Tongue (tissue), 2 donors: Measurements from ENCODE around the gene FDX1. TPM values are rescaled to one million over a fixed set of nuclear protein-coding genes. Genes with fewer than 3 reads are reported as not detected.
"Not testable (repeated sequence)": the region's sequence is repeated elsewhere in the genome, so short reads cannot be mapped to it uniquely, and the experiment has no call there.

Source experiments
- DNase-seq: peaks from one replicate; pipeline ENCODE4 v3.0.0-alpha.2; 2015
- total RNA-seq: library from RNA; depleted of rRNA; stranded (reverse); fragments of >200 nt; gene quantifications from one replicate; pipeline ENCODE4 v1.2.3, GENCODE V29; 2014

The FDX1 gene
- total RNA-seq = 15.1 TPM

- DNase-seq = peak; percentile 94
These were observed at the start of gene FDX1 for GRCh38 chr11:110429731-110430266. Gene FDX1, plus strand, starts transcription at chr11:110429948. Its CDS starts 173 bp downstream, at chr11:110430121.

- no peak for DNase-seq
These were observed 48.7 kb upstream of the FDX1 start for GRCh38 chr11:110380836-110381622.

DNA sequence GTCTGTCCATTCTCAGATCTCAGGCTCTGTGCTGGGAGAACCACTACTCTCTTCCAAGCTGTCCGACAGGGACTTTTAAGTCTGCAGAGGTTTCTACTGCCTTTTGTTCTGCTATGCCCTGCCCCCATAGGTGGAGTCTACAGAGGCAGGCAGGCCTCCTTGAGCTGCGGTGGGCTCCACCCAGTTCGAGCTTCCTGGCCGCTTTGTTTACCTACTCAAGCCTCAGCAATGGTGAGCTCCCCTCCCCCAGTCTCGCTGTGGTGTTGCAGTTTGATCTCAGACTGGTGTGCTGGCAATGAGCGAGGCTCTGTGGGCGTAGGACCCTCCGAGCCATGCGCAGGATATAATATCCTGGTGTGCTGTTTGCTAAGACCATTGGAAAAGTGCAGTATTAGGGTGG lies 41.5 kb upstream of the FDX1 start:
- DNase-seq = not testable (repeated sequence)

DNA sequence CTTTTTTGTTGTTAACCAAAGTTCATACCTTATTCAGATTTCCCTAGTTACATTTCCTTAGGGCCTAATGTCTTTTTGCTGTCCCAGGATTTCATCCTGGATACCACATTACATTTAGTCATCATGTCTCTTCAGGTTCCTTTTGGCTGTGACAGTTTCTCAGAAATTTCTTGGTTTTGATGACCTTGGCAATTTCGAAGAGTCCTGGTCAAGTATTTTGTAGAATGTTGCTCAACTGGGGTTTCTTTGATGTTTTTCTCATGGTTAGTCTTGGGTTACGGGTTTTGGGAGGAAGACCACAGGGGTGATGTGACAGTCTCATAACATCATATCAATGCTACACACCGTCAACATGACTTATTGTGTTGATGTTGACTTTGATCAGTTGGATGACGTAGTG lies 39.8 kb upstream of the FDX1 start:
- no peak for DNase-seq

DNA sequence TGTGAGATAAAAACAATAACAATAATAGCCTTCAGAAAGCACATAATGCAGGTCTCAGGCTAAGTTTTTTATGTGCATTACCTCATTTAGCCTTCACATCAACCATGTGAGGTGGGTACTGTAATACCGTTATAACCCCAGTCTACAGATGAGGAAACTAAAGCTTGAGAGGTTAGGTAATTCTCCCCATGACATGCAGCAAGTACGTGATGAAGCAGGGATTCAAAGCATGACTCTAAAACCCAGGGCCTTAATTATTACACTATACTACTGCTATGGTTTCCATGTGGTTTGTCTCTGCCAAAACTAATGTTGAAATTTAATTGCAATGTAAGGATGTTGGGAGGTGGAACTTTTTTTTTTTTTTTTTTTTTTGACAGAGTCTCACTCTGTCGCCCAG lies 37.7 kb upstream of the FDX1 start:
- no peak for DNase-seq

DNA sequence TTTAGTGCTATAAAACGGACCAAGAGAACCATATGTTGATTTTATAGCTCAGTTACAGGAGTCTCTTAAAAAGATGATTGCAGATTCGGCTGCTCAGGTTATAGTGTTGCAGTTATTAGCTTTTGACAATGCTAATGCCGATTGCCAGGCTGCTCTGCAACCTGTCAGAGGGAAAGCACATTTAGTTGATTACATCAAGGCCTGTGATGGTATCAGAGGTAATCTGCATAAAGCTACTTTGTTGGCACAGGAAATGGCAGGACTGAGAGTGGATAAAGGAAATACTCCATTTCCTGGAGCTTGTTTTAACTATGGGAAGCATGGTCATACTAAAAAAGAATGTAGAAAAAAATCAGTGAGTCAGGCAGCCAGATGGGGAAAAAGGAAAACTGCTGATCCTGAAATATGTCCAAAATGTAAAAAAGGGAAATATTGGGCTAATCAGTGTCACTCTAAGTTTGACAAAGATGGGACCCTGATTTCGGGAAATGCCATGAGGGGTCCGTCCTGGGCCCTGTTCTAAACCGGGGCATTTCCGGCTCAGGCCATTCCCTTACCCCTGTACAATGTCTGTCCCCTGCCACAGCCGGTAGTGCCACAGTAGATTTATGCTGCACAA lies 32.0 kb upstream of the FDX1 start:
- DNase-seq = not testable (repeated sequence)

- DNase-seq = not testable (repeated sequence)
These were observed 26.2 kb upstream of the FDX1 start for GRCh38 chr11:110403585-110403984.

DNA sequence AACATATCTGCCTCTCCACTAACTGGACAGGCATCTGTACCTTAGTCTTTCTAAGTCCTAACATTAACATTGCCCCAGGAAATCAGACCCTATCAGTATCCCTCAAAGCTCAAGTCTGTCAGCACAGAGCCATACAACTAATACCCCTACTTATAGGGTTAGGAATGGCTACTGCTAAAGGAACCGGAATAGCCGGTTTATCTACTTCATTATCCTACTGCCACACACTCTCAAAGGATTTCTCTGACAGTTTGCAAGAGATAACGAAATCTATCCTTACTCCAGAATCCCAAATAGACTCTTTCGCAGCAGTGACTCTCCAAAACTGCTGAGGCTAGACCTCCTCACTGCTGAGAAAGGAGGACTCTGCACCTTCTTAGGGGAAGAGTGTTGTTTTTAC lies 24.1 kb upstream of the FDX1 start:
- not testable (repeated sequence) for DNase-seq

GRCh38 chr11:110407315-110407714 lies 22.4 kb upstream of the FDX1 start:
- DNase-seq = no peak

- no peak for DNase-seq
These were observed 20.6 kb upstream of the FDX1 start for GRCh38 chr11:110409174-110409573.

GRCh38 chr11:110410651-110411050 lies 19.1 kb upstream of the FDX1 start:
- DNase-seq = no peak

DNA sequence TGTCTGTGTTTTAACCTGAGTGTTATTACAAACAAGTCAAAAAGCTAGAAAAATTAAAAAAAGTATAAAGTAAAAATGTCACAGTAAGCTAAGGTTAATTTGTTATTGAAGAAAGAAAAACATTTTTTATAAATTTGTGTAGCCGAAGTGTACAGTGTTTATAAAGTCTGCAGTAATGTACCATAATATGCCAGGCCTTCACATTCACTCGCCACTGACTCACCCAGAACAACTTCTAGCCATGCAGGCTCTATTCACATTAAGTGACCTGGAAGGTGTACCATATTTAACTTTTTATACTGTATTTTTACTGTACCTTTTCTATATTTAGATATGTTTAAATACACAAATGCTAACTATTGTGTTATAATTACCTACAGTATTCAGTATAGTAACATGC lies 14.7 kb upstream of the FDX1 start:
- DNase-seq = no peak

DNA sequence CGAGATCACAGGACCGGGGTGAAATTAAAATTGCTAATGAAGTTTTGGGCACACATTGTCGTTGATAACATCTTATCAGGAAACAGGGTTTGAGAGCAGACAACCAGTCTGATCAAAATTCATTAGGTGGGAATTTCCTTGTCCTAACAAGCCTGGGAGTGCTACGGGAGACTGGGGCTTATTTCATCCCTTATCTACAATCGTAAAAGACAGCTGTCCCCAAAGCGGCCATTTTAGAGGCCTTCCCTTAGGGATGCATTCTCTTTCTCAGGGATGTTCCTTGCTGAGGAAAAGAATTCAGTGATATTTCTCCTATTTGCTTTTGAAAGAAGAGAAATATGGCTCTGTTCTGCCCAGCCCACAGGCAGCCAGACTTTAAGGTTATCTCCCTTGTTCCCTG lies 8.1 kb upstream of the FDX1 start:
- not testable (repeated sequence) for DNase-seq

GRCh38 chr11:110422306-110422905 lies 7.3 kb upstream of the FDX1 start:
- no peak for DNase-seq

GRCh38 chr11:110424775-110425444 lies 4.8 kb upstream of the FDX1 start:
- no peak for DNase-seq

GRCh38 chr11:110425751-110426545 lies 3.8 kb upstream of the FDX1 start:
- DNase-seq = peak; percentile 13

GRCh38 chr11:110428040-110428439 lies 1.7 kb upstream of the FDX1 start:
- DNase-seq = no peak

DNA sequence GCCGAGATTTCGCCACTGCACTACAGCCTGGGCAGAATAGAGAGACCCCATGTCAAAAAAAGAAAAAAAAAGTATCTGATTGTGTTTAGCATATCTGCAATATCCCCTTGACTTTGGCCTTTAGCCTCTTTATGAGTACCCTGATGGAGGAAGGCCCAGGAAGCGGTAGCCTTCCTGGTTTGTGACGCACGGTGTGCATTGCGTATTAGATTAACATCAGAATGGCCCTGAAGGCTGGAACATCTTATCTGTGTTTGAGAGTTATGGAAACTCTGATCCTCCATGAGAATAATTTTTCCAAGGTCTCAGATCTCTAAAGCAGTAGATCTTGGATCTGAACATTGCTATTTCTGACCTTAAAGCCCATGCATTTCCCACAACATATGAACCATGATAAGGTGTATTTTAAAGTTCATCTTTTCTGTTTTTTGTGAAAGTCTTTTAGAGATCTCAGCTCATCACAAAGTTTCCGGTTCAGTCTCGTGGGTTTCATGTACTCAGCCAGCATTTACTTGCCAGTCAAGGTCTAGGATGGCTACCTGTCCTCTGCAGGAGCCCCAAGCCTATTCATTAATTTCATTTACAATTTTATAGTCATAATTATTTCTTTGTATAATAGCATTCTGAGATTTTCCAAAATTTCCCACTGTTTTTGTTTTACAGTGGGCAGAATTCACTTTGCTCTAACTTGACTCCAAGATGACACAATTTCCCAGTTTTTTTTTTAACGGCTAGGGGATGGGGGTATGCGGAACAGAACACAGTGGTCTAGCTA lies 605 bp upstream of the FDX1 start:
- peak; percentile 2 for DNase-seq

GRCh38 chr11:110430267-110431050 lies 711 bp downstream of the FDX1 start:
- peak; percentile 56 for DNase-seq

DNA sequence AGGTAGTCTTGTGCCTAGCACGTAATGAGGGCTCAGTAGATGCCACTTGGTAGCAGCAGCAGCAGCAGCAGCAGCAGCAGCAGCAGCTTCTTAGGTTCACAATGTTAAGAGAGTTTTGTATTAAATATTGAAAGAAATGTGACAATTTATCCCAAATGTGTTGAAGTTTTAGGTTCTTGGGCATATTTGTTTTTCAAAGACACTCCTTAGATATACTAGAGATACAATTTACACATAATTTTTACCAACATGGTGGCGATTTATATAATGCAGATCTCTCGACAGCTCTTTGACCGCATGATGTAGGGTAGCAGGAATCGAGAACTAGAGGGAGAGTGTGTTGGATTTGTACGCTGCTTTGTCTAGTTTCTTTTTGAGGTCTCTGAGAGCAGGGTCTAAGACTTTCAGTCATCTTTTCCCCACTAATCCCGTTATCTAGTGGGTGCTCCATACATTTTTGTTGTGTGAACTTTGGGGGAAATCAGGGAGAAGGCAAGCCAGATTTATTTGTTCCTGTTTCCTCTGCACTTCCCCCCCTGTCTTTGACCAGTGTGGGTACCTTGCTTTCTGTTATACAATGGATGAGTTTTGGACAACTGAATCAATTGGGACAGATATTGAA lies 1.4 kb downstream of the FDX1 start:
- peak; percentile 53 for DNase-seq
